ENCODE measurements around the gene IGSF6. TPM values are rescaled to one million over a fixed set of nuclear protein-coding genes. Genes with fewer than 3 reads are reported as not detected.

The IGSF6 gene
- total RNA-seq, 1 experiment from 2014 or later: not detected

DNA sequence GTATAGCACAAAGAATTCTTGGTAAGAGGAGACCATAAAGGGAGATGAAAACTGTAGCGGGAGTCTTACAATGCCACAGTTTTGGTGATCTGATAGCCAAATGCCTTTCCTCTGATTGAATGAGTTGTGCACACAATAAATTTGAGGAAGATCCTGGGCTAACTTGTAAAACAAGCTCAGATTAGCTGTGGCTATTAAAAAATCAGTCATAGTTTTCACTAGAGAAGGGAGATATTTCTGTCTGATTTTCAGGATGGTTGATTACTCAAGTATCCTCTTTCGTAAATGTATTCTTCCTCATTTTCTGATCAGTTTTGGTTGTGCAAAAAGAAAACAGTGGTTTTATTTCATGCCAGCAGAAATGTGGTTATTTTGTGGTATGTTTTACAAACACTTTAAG is 62.1 kb downstream of the IGSF6 start:
- H3K79me2 ChIP-seq (ENCODE audit: insufficient read depth, low read length): no peaks in the 10 kb centered on the region
- H3K56ac ChIP-seq (ENCODE audit: insufficient read length, low read depth, low read length): no peak overlapping the region
- H4K5ac ChIP-seq (ENCODE audit: insufficient read length, low read depth, low read length): no peak overlapping the region
- H3K4me1 ChIP-seq (ENCODE audit: insufficient read depth, low read length): no peaks in the 10 kb centered on the region
- H4K8ac ChIP-seq (replicated peaks; ENCODE audit: insufficient read length, low read depth, low read length): no peak overlapping the region
- H3K14ac ChIP-seq (ENCODE audit: insufficient read depth, low read length): no peak overlapping the region
- no peak overlapping the region for H2BK12ac ChIP-seq (ENCODE audit: insufficient read length, low read depth, low read length)
- no peaks in the 10 kb centered on the region for H3K9me3 ChIP-seq (ENCODE audit: control insufficient read depth, low read depth, low read length)
- H3K23me2 ChIP-seq (ENCODE audit: insufficient read length, low read depth, low read length, poor library complexity, severe bottlenecking): no peaks in the 10 kb centered on the region
- H2BK120ac ChIP-seq (ENCODE audit: low read depth, low read length, poor library complexity, severe bottlenecking): no peak overlapping the region
- no peak overlapping the region for H3K18ac ChIP-seq (ENCODE audit: insufficient read length, low read depth, low read length)
- H2AK5ac ChIP-seq (ENCODE audit: insufficient read length, low read length): no peak overlapping the region
- H3K27me3 Mint-ChIP-seq (ENCODE audit: low read depth): no peaks in the 10 kb centered on the region
- H3K4me1 Mint-ChIP-seq: no peaks in the 10 kb centered on the region
- H2BK15ac ChIP-seq (ENCODE audit: low read depth, low read length): no peak overlapping the region
- no peak overlapping the region for H3K23ac ChIP-seq (ENCODE audit: insufficient read length, low read depth, low read length)
- WGBS (ENCODE audit: extremely low coverage, insufficient read length, low lambda C conversion rate): no CpG with 5 or more reads among the region's 2 CpGs
- H3T11ph ChIP-seq (ENCODE audit: low read length): no peak overlapping the region
- H3K9me3 Mint-ChIP-seq: no peaks in the 10 kb centered on the region
- H4K91ac ChIP-seq (ENCODE audit: insufficient read length, low read depth, low read length): no peak overlapping the region
- no peak overlapping the region for H2AFZ ChIP-seq (ENCODE audit: low read length)
- no peaks in the 10 kb centered on the region for H3K79me1 ChIP-seq (ENCODE audit: insufficient read depth, low read depth, low read length, poor library complexity, severe bottlenecking)
- no peak overlapping the region for H3K4me3 Mint-ChIP-seq
- H3K27ac Mint-ChIP-seq: no peak overlapping the region
- no peak overlapping the region for H3K9ac ChIP-seq (ENCODE audit: extremely low read depth, insufficient read length, low read length)
- no peak for DNase-seq
- no peak overlapping the region for H2BK5ac ChIP-seq (ENCODE audit: insufficient read length, low read length)
- no peaks in the 10 kb centered on the region for H3K27me3 ChIP-seq (ENCODE audit: insufficient read depth, low read length)
- no peaks in the 10 kb centered on the region for H3K36me3 Mint-ChIP-seq (ENCODE audit: insufficient read depth in 1 of 3, low read depth in 3 of 3)
- TF ChIP-seq CTCF (conservative IDR thresholded peaks at IDR 0.05): no peak
- no peaks in the 10 kb centered on the region for H4K20me1 ChIP-seq (ENCODE audit: control insufficient read depth, insufficient read depth, insufficient read length)
- H3K4ac ChIP-seq (ENCODE audit: low read depth, low read length): no peak overlapping the region
- H3K27ac ChIP-seq (ENCODE audit: insufficient read length, low read depth, low read length): no peak overlapping the region
- no peak overlapping the region for H3K4me2 ChIP-seq (ENCODE audit: insufficient read depth, insufficient read length, low read length)
- no peak overlapping the region for H2BK20ac ChIP-seq (ENCODE audit: low read depth, low read length, poor library complexity, severe bottlenecking)
